GM21367 (cell line): Measurements from ENCODE around the gene IL10RA.
A peak's percentile ranks its signal among the peaks of the same experiment; 100 is the strongest.
"Not testable (repeated sequence)": the region's sequence is repeated elsewhere in the genome, so short reads cannot be mapped to it uniquely, and the experiment has no call there.

Experiments used
- ATAC-seq: cut with Tn5 transposase; IDR thresholded peaks from one replicate; pipeline ENCODE4 v1.9.1; 2021; ENCODE audit not compliant: unreplicated experiment

The IL10RA gene

GRCh38 chr11:117985953-117986887 is at the start of gene IL10RA:
IL10RA (plus strand) TSS chr11:117986394; CDS start chr11:117986468, 74 bp downstream.
- ATAC-seq: peak; percentile 82

GRCh38 chr11:117936973-117937372 is 49.2 kb upstream of the IL10RA start:
- ATAC-seq: no peak

GRCh38 chr11:117940736-117941135 is 45.5 kb upstream of the IL10RA start:
- ATAC-seq: no peak

GRCh38 chr11:117941163-117941707 is 45.0 kb upstream of the IL10RA start:
- no peak for ATAC-seq

- no peak for ATAC-seq
These were observed 44.1 kb upstream of the IL10RA start for GRCh38 chr11:117941976-117942654.

GRCh38 chr11:117944554-117944953 is 41.6 kb upstream of the IL10RA start:
- no peak for ATAC-seq

DNA sequence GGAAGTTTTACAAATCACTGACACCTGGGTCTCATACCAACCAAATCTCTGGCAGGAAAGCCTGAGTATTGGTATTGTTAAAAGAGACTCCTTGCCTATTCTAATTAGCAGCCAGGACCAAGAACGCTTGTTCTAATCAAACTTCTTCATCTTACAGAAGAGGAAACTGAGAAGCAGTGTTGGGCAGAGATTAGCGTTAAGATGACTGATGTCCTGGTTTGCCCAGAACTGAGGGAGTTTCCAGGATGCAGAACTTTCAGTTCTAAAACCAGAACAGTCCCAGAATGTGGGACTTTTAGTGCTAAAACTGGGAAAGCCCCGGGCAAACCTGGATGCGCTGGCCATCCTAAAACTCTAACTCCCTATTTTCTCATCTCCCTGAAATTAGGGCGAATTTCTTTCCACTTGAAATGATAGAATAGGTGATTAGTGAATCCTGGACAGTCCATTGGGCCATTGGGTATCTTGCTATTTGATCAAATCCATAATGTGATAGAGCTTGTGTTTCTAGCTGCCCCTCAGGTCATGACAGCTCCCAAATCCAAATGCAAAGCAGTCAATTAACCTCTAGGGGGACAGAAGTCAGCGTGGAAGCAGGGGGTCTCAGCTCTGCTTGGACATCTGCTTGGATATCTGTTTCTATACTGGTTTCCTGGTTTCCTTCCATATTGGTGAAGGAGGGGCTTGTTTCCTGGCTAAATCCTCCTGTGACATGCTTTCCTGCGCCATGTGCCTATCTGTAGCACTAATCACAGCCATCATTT is 41.0 kb upstream of the IL10RA start:
- no peak for ATAC-seq

DNA sequence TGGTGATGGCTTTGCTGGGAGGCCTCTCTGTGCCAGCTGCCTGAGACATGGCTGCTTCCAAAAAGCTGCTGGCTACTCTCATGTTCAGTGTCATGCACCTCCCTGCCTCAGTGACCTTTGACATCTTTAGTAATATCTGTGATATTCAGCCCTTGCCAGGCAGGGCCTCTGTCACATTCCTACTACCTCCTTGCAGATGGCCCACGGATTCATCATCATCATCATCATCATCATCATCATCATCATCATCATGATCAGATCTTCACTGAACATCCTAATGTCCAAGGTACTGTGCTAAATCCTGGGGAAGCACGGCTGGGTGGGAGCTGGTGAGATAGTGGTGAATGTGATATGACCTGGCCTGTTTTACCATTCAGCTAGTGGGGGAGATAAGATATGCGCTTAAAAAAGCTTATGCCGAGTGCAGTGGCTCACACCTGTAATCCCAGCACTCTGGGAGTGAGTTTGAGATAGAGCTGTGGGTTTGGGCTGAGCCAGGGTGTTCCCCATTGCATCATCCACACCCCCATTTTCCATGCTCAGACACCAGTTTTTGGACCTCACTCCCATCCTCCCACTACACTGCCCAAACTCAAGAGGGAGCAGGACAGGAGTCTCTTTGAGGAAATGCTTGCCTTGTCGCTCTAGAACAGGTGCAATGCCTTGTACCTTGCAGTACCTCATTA is 39.9 kb upstream of the IL10RA start:
- ATAC-seq: no peak

GRCh38 chr11:117946842-117947526 is 39.2 kb upstream of the IL10RA start:
- no peak for ATAC-seq

GRCh38 chr11:117947751-117948150 is 38.4 kb upstream of the IL10RA start:
- not testable (repeated sequence) for ATAC-seq

DNA sequence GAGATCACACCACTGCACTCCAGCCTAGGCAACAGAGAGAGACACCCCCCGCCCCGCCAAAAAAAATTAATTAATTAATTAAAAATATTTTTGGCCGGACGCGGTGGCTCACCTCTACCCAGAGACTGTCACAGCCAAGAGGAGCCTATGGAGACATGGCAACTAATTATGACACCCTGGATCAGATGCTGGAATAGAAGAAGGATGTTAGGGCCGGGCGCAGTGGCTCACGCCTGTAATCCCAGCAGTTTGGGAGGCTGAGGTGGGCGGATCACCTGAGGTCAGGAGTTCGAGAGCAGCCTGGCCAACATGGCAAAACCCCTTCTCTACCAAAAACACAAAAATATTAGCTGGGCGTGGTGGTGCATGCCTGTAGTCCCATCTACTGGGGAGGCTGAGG is 37.7 kb upstream of the IL10RA start:
- ATAC-seq: not testable (repeated sequence)

- ATAC-seq: no peak
These were observed 37.1 kb upstream of the IL10RA start for GRCh38 chr11:117949062-117949461.

DNA sequence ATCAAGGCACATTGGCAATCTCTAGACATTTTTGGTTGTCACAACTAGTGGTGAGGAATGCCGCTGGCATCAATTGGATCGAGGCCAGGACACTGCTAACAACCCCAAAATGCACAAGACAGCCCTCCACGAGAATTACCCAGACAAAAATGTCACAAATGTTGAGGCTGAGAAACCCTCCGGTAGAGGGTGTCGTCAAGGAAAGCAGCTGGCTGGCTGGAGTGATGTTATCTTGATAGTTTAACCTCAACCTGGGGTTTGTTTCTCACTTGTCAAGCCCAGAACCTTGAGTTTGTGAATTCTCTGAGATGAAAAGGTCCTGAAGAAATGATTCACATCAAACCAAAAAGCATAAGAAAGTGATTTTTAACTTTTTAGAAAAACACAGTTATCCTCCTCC is 35.9 kb upstream of the IL10RA start:
- no peak for ATAC-seq

DNA sequence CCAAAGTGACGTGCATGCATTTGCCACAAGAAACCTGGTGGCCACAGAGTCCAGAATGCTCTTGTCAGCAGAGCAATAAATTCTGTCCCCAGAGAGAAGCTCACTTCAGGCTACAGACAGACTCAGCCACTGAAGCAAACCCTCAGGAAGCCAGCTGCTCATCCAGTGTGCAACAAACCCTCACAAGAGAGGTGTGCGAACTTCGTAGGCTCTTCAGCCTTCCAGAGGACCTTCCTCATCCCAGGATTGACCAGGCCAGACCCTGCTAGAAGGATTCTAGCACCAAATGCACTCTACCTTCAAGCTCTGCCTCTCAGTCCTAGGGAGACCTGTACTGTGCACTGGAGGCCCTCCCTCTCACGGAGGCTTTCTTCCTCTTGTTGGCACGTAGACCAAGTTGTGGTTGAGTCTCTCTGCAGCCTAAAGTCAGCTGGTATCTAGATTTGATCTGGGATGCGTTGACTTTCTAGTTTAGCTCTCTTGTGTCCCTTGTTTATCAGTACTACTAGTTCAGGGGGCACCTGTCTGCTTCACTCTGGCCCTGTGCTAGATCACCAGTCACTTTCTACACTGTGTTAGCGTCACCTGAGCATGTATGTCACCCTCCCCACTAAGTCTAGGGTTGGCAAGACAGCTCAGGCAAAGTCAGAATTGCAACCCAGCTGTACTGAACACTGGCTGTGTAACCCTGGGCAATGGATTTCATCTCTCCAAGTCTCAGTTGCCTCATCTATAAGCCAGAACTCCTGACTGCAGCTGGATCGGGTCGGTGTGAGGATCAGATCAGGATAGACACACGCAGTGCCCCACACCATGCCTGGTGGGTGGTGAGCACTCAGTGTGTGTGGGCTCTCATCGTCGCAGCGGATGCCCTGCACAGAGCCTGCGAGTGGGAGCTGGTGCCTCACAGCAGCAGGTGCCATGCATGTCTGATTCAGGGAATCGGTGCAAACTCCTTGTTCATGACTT is 34.9 kb upstream of the IL10RA start:
- ATAC-seq: no peak

GRCh38 chr11:117953024-117953671 is 33.0 kb upstream of the IL10RA start:
- ATAC-seq: no peak

- no peak for ATAC-seq
These were observed 27.2 kb upstream of the IL10RA start for GRCh38 chr11:117958949-117959348.

DNA sequence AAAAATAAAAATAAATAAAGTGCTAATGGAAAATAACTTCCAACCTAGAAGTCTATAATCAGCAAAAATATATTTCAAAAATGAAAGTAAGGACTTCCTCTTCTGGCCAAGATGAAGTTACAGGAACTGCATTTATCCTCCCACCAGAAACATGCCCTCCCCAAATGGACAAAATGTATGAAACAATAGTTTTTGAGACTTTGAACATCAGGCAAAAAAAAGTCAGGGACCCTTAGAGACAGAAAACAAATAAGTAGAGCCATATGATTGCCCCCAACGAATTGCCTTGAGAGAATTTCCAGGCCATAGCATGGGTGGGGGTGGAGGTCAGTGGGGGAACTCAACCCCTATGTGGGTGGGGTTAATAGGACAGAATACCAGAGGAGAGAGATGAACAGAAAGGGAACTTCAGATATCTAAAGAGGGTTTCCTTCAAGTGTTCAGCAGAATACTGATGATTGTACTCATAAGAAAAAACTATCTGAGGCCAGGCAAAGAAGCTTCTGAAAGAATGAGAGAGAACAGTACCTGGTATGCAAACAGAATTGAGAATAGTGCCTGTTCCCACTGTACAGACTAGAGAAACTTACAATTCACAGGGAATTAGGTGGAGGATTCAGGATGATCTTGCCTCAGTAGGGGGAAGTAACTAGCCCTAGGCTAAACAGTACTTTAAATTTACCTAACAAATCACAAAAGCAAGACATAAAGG is 26.6 kb upstream of the IL10RA start:
- ATAC-seq: no peak

DNA sequence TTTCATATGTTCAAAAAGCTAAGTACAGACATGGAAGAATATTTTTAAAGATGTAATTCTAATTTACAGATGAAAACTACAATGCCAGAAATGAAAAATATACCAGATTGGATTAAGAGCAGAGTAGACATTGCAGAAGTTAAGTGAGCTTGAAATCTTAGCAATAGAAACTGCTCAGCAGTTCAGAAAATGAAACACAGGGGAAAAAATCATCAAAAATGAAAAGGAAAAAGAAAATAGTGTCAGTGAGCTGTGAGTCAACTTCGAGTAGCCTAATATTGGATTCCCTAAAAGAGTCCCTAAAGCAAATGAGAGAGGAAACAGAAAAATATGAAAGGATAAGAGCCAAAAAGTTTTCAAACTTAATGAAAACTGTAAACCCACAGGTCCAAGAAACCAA is 25.8 kb upstream of the IL10RA start:
- ATAC-seq: no peak
